ENCODE data around the gene PRKCE. TPM values are rescaled to one million over a fixed set of nuclear protein-coding genes. Genes with fewer than 3 reads are reported as not detected.

PRKCE gene
- total and polyA plus RNA-seq, 2 experiments from 2014 or later, result 0.94 to 1.2 TPM

GRCh38 chr2:46114996-46115395 lies 463.5 kb downstream of the PRKCE start:
- Mint-ChIP-seq H3K4me1 (peaks cover 7% of the 10 kb centered on the region; the same call in 2 of the 3 replicates), H3K9me3 (no peaks in the 10 kb centered on the region; the same call in 2 of the 3 replicates), H3K27me3 (ENCODE audit: insufficient read depth, low read depth, poor library complexity) (peaks cover 2% of the 10 kb centered on the region), H3K4me3 (no peak overlapping the region), H3K36me3 (ENCODE audit: low read depth) (no peaks in the 10 kb centered on the region), H3K27ac (no peak overlapping the region)
- Histone ChIP-seq H3F3A (replicated peaks; ENCODE audit: low read depth) (no peaks in the 10 kb centered on the region), H2AFZ (no peak overlapping the region), H3K79me2 (replicated peaks; ENCODE audit: insufficient read depth) (no peaks in the 10 kb centered on the region), H3K4me3 (no peak overlapping the region), H3K27me3 (ENCODE audit: insufficient read depth) (no peaks in the 10 kb centered on the region), H3K9me2 (ENCODE audit: insufficient read depth) (no peaks in the 10 kb centered on the region), H3K4me2 (no peak overlapping the region), H4K20me1 (replicated peaks; ENCODE audit: insufficient read depth) (no peaks in the 10 kb centered on the region), H3K36me3 (ENCODE audit: insufficient read depth) (no peaks in the 10 kb centered on the region), H3K4me1 (ENCODE audit: insufficient read depth) (peaks cover 8% of the 10 kb centered on the region; the same call in 1 of the 2 replicates), H3K27ac (ENCODE audit: low read depth) (no peak overlapping the region)
- TF ChIP-seq EZH2 (IDR thresholded peaks at IDR 0.05; ENCODE audit: low read depth, unreplicated experiment) (no peak), CTCF (conservative IDR thresholded peaks at IDR 0.05; ENCODE audit: low read depth in 2 of 2) (no peak), ZNF331 (CRISPR knock-in tag; IDR thresholded peaks at IDR 0.05; ENCODE audit: low read depth) (no peak), ZNF114 (CRISPR knock-in tag; IDR thresholded peaks at IDR 0.05) (no peak), JUNB (IDR thresholded peaks at IDR 0.05; ENCODE audit: unreplicated experiment) (no peak), CREB1 (CRISPR knock-in tag; IDR thresholded peaks at IDR 0.05; ENCODE audit: low read depth) (no peak), ZNF462 (CRISPR knock-in tag; IDR thresholded peaks at IDR 0.05) (no peak), ETS1 (IDR thresholded peaks at IDR 0.05) (no peak), POLR2AphosphoS5 (IDR thresholded peaks at IDR 0.05; ENCODE audit: low read depth) (no peak)
- TF ChIP-seq, protein P1, sequence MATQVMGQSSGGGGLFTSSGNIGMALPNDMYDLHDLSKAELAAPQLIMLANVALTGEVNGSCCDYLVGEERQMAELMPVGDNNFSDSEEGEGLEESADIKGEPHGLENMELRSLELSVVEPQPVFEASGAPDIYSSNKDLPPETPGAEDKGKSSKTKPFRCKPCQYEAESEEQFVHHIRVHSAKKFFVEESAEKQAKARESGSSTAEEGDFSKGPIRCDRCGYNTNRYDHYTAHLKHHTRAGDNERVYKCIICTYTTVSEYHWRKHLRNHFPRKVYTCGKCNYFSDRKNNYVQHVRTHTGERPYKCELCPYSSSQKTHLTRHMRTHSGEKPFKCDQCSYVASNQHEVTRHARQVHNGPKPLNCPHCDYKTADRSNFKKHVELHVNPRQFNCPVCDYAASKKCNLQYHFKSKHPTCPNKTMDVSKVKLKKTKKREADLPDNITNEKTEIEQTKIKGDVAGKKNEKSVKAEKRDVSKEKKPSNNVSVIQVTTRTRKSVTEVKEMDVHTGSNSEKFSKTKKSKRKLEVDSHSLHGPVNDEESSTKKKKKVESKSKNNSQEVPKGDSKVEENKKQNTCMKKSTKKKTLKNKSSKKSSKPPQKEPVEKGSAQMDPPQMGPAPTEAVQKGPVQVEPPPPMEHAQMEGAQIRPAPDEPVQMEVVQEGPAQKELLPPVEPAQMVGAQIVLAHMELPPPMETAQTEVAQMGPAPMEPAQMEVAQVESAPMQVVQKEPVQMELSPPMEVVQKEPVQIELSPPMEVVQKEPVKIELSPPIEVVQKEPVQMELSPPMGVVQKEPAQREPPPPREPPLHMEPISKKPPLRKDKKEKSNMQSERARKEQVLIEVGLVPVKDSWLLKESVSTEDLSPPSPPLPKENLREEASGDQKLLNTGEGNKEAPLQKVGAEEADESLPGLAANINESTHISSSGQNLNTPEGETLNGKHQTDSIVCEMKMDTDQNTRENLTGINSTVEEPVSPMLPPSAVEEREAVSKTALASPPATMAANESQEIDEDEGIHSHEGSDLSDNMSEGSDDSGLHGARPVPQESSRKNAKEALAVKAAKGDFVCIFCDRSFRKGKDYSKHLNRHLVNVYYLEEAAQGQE (IDR thresholded peaks at IDR 0.05; ENCODE audit: unreplicated experiment), result no peak
- DNase-seq (ENCODE audit: low spot score) (no peak), ATAC-seq (no peak)
